ENCODE measurements around the gene QARS1.

Gene QARS1

GRCh38 chr3:49140080-49140479 lies 35.5 kb upstream of the QARS1 start:
- TF ChIP-seq CTCF (conservative IDR thresholded peaks at IDR 0.05; ENCODE audit: low read depth, low read length) = no peak
- no peak overlapping the region for H2AFZ ChIP-seq (ENCODE audit: low read depth)

GRCh38 chr3:49135499-49135898 lies 30.9 kb upstream of the QARS1 start:
- Histone ChIP-seq H3K36me3 (ENCODE audit: insufficient read depth) (no peaks in the 10 kb centered on the region), H3K4me2 (no peak overlapping the region), H3K27ac (no peak overlapping the region)

More at GRCh38 chr3:49140080-49140479, 35.5 kb upstream of the QARS1 start:
- Histone ChIP-seq H3K27ac (no peak overlapping the region), H3K27me3 (ENCODE audit: insufficient read depth, low read depth) (no peaks in the 10 kb centered on the region), H3K9ac (no peak overlapping the region), H3K36me3 (ENCODE audit: insufficient read depth) (no peaks in the 10 kb centered on the region), H3K4me1 (ENCODE audit: low read depth, poor library complexity, severe bottlenecking) (no peaks in the 10 kb centered on the region), H4K20me1 (ENCODE audit: insufficient read depth) (no peaks in the 10 kb centered on the region), H3K4me2 (no peak overlapping the region), H3K4me3 (IDR thresholded peaks at IDR 0.05; ENCODE audit: insufficient read depth, low read depth, low read length) (no peak overlapping the region), H3K79me2 (ENCODE audit: insufficient read depth, low read depth) (no peaks in the 10 kb centered on the region)

GRCh38 chr3:49134471-49135265 lies 30.1 kb upstream of the QARS1 start:
- TF ChIP-seq CTCF (conservative IDR thresholded peaks at IDR 0.05; ENCODE audit: low read depth, low read length) = no peak
- no peak overlapping the region for H3K4me3 ChIP-seq (IDR thresholded peaks at IDR 0.05; ENCODE audit: insufficient read depth, low read depth, low read length)
- H3K79me2 ChIP-seq (ENCODE audit: insufficient read depth, low read depth) = no peaks in the 10 kb centered on the region
- H3K36me3 ChIP-seq (ENCODE audit: insufficient read depth) = no peaks in the 10 kb centered on the region
- H3K4me1 ChIP-seq (ENCODE audit: low read depth, poor library complexity, severe bottlenecking) = no peaks in the 10 kb centered on the region
- H3K27ac ChIP-seq = no peak overlapping the region
- no peak overlapping the region for H3K9ac ChIP-seq
- H3K4me2 ChIP-seq = no peak overlapping the region
- no peaks in the 10 kb centered on the region for H4K20me1 ChIP-seq (ENCODE audit: insufficient read depth)
- H2AFZ ChIP-seq (ENCODE audit: low read depth) = no peak overlapping the region
- H3K27me3 ChIP-seq (ENCODE audit: insufficient read depth, low read depth) = no peaks in the 10 kb centered on the region

More at GRCh38 chr3:49135499-49135898, 30.9 kb upstream of the QARS1 start:
- Histone ChIP-seq H3K4me1 (ENCODE audit: low read depth, poor library complexity, severe bottlenecking) (no peaks in the 10 kb centered on the region), H3K4me3 (IDR thresholded peaks at IDR 0.05; ENCODE audit: insufficient read depth, low read depth, low read length) (no peak overlapping the region), H4K20me1 (ENCODE audit: insufficient read depth) (no peaks in the 10 kb centered on the region), H3K79me2 (ENCODE audit: insufficient read depth, low read depth) (no peaks in the 10 kb centered on the region), H2AFZ (ENCODE audit: low read depth) (no peak overlapping the region), H3K27me3 (ENCODE audit: insufficient read depth, low read depth) (no peaks in the 10 kb centered on the region), H3K9ac (no peak overlapping the region)
- TF ChIP-seq CTCF (conservative IDR thresholded peaks at IDR 0.05; ENCODE audit: low read depth, low read length) = no peak

GRCh38 chr3:49133226-49133951 lies 28.8 kb upstream of the QARS1 start:
- Histone ChIP-seq H2AFZ (ENCODE audit: low read depth) (no peak overlapping the region), H3K79me2 (ENCODE audit: insufficient read depth, low read depth) (no peaks in the 10 kb centered on the region), H3K36me3 (ENCODE audit: insufficient read depth) (no peaks in the 10 kb centered on the region), H3K4me1 (ENCODE audit: low read depth, poor library complexity, severe bottlenecking) (no peaks in the 10 kb centered on the region), H3K9ac (no peak overlapping the region), H4K20me1 (ENCODE audit: insufficient read depth) (no peaks in the 10 kb centered on the region), H3K27ac (no peak overlapping the region), H3K4me3 (IDR thresholded peaks at IDR 0.05; ENCODE audit: insufficient read depth, low read depth, low read length) (no peak overlapping the region), H3K4me2 (no peak overlapping the region), H3K27me3 (ENCODE audit: insufficient read depth, low read depth) (no peaks in the 10 kb centered on the region)
- no peak for TF ChIP-seq CTCF (conservative IDR thresholded peaks at IDR 0.05; ENCODE audit: low read depth, low read length)
